ENCODE results near the gene TXLNB. TPM values are rescaled to one million over a fixed set of nuclear protein-coding genes. Genes with fewer than 3 reads are reported as not detected.

TXLNB gene
- total and polyA plus RNA-seq, 2 experiments from 2014 or later: 0.37 to 0.50 TPM

GRCh38 chr6:139337001-139337400 is 45.2 kb upstream of the TXLNB start:
- Histone ChIP-seq H3K27ac (no peak overlapping the region), H4K20me1 (ENCODE audit: insufficient read depth, poor library complexity, severe bottlenecking) (no peaks in the 10 kb centered on the region)
- 87% methylated on average over 2 of the region's 2 CpGs for WGBS (ENCODE audit: low lambda C conversion rate, missing lambda C conversion rate)

DNA sequence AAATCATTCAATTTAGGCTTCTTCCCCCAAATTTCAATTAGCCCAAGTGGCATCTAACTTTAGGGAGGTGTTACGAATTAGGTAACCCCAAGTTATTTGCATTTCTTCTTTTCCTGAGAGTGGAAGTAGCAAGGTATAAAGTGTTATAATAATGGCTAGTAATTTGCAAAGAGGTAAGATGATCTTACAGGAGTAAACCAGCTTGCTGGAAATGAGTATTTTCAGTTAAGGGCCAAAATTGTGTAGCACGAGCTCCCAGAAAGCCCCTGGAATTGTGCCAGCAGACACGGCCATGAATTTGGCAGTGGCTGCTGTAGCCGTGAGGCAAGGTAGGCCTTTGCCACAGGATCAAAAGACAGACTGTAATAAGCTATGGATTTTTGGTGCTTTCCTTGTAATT is 44.7 kb upstream of the TXLNB start:
- no peak overlapping the region for H2AFZ ChIP-seq

More at GRCh38 chr6:139337001-139337400, 45.2 kb upstream of the TXLNB start:
- H3K4me3 ChIP-seq: no peak overlapping the region
- no peaks in the 10 kb centered on the region for H3K36me3 ChIP-seq (replicated peaks; ENCODE audit: insufficient read depth, low read depth)
- no peaks in the 10 kb centered on the region for H3K79me2 ChIP-seq
- H3K27me3 ChIP-seq: no peaks in the 10 kb centered on the region
- TF ChIP-seq EZH2phosphoT487 (IDR thresholded peaks at IDR 0.05; ENCODE audit: low read depth, severe bottlenecking, unreplicated experiment): no peak
- TF ChIP-seq, protein P1, sequence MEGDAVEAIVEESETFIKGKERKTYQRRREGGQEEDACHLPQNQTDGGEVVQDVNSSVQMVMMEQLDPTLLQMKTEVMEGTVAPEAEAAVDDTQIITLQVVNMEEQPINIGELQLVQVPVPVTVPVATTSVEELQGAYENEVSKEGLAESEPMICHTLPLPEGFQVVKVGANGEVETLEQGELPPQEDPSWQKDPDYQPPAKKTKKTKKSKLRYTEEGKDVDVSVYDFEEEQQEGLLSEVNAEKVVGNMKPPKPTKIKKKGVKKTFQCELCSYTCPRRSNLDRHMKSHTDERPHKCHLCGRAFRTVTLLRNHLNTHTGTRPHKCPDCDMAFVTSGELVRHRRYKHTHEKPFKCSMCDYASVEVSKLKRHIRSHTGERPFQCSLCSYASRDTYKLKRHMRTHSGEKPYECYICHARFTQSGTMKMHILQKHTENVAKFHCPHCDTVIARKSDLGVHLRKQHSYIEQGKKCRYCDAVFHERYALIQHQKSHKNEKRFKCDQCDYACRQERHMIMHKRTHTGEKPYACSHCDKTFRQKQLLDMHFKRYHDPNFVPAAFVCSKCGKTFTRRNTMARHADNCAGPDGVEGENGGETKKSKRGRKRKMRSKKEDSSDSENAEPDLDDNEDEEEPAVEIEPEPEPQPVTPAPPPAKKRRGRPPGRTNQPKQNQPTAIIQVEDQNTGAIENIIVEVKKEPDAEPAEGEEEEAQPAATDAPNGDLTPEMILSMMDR (IDR thresholded peaks at IDR 0.05; ENCODE audit: poor library complexity): no peak
- TF ChIP-seq EZH2 (IDR thresholded peaks at IDR 0.05; ENCODE audit: borderline replicate concordance): no peak
- no peak overlapping the region for H3K4me2 ChIP-seq
- no peaks in the 10 kb centered on the region for H3K9me3 ChIP-seq (ENCODE audit: low read depth)
- H3K4me1 ChIP-seq (ENCODE audit: insufficient read depth): no peaks in the 10 kb centered on the region
- H3K9me2 ChIP-seq (replicated peaks; ENCODE audit: insufficient read depth): no peaks in the 10 kb centered on the region
- DNase-seq (ENCODE audit: low spot score): no peak
- H2AFZ ChIP-seq: no peak overlapping the region

DNA sequence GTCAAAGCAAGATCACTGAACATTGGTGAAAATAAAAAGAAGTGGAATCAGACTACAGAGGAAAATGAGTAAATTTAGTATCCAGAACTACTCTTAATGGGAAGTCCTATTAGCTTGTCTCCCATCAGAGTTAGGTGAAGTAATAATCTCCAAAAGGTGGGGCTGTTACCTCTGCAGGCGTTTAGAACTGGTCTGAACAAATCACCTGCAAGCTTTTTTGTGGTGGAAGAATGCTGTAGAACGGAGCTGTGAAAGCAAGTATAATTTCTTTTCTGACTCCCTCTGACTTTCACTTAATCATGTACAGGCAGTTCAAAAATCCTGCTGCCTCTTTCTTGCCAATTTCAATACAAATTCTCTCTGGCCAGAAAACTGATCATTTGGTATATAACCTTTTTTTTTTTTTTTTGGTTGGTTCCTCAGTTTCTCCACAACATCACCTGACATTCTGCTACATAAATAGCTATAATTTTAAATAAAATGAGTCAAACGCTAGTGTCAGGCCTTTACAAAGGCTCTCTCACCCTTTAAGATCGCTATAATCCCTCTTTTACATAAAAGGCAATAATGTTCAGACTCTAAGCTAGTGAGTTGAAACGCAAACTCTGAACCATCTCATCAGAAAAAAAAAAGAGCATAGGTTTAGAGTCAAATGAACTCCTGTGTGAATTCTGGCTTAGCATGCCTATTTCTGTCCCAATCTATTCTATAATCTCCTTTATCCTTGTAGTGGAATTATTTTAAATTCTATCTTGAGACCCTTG is 43.8 kb upstream of the TXLNB start:
- Histone ChIP-seq H3K9me2 (replicated peaks; ENCODE audit: insufficient read depth) (no peaks in the 10 kb centered on the region), H3K9me3 (ENCODE audit: low read depth) (no peaks in the 10 kb centered on the region), H3K27ac (no peak overlapping the region), H3K36me3 (replicated peaks; ENCODE audit: insufficient read depth, low read depth) (no peaks in the 10 kb centered on the region), H4K20me1 (ENCODE audit: insufficient read depth, poor library complexity, severe bottlenecking) (no peaks in the 10 kb centered on the region), H2AFZ (no peak overlapping the region), H3K79me2 (no peaks in the 10 kb centered on the region), H3K4me3 (no peak overlapping the region), H3K4me2 (no peak overlapping the region), H3K4me1 (ENCODE audit: insufficient read depth) (no peaks in the 10 kb centered on the region), H3K27me3 (no peaks in the 10 kb centered on the region)
- no peak for DNase-seq (ENCODE audit: low spot score)
- no peak for TF ChIP-seq EZH2 (IDR thresholded peaks at IDR 0.05; ENCODE audit: borderline replicate concordance)
- 80% methylated on average over 5 of the region's 5 CpGs for WGBS (ENCODE audit: low lambda C conversion rate, missing lambda C conversion rate)

More for the DNA sequence above, 44.7 kb upstream of the TXLNB start:
- Histone ChIP-seq H3K4me1 (ENCODE audit: insufficient read depth) (no peaks in the 10 kb centered on the region), H3K27me3 (no peaks in the 10 kb centered on the region), H3K36me3 (replicated peaks; ENCODE audit: insufficient read depth, low read depth) (no peaks in the 10 kb centered on the region), H3K9me3 (ENCODE audit: low read depth) (no peaks in the 10 kb centered on the region), H4K20me1 (ENCODE audit: insufficient read depth, poor library complexity, severe bottlenecking) (no peaks in the 10 kb centered on the region), H3K79me2 (no peaks in the 10 kb centered on the region), H3K4me3 (no peak overlapping the region), H3K4me2 (no peak overlapping the region), H3K9me2 (replicated peaks; ENCODE audit: insufficient read depth) (no peaks in the 10 kb centered on the region), H3K27ac (no peak overlapping the region)
- DNase-seq (ENCODE audit: low spot score): no peak
- TF ChIP-seq, protein P1 (IDR thresholded peaks at IDR 0.05; ENCODE audit: poor library complexity): no peak
- TF ChIP-seq EZH2phosphoT487 (IDR thresholded peaks at IDR 0.05; ENCODE audit: low read depth, severe bottlenecking, unreplicated experiment) (no peak), EZH2 (IDR thresholded peaks at IDR 0.05; ENCODE audit: borderline replicate concordance) (no peak)
- 72% methylated on average over 4 of the region's 4 CpGs for WGBS (ENCODE audit: low lambda C conversion rate, missing lambda C conversion rate)

DNA sequence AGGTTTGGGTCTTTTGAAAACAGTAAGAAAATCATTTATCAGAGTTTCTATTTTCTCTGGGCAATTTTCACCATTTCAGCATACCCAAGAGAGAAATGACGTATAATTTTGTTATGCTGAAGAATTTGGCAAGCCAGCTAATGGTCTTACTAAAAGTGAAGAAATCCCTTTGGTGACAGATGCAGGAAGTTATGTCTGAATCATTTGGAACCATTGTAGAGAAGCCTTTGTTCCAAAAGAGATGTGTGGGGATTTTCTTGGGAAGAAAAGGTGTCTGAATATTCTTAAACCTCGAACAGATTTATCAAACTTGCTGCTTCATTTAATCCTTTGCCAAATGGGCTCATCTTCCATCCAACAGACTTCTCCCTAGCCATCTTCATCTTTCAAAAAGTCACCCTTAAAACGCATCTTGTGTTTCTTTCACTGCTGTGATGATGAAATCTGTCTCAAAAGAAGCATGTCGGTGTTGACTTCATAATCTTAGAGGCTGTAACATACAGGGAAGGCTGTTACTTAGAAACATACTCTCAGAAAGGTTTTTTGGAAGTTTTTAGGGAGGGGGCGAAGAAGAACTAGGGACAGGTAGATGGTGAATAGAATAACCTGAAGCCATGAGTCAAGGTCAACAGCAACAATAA is 43.1 kb upstream of the TXLNB start:
- no peaks in the 10 kb centered on the region for H3K4me1 ChIP-seq (ENCODE audit: insufficient read depth)
- TF ChIP-seq EZH2phosphoT487 (IDR thresholded peaks at IDR 0.05; ENCODE audit: low read depth, severe bottlenecking, unreplicated experiment): no peak
- no peak overlapping the region for H3K27ac ChIP-seq
- H3K4me3 ChIP-seq: no peak overlapping the region
- no peaks in the 10 kb centered on the region for H3K27me3 ChIP-seq
- WGBS (ENCODE audit: low lambda C conversion rate, missing lambda C conversion rate): 87% methylated on average over 5 of the region's 5 CpGs
- no peak overlapping the region for H2AFZ ChIP-seq
- no peaks in the 10 kb centered on the region for H4K20me1 ChIP-seq (ENCODE audit: insufficient read depth, poor library complexity, severe bottlenecking)
- no peaks in the 10 kb centered on the region for H3K79me2 ChIP-seq
- DNase-seq (ENCODE audit: low spot score): no peak
- no peaks in the 10 kb centered on the region for H3K9me2 ChIP-seq (replicated peaks; ENCODE audit: insufficient read depth)
- H3K36me3 ChIP-seq (replicated peaks; ENCODE audit: insufficient read depth, low read depth): no peaks in the 10 kb centered on the region
- no peak overlapping the region for H3K4me2 ChIP-seq
- no peaks in the 10 kb centered on the region for H3K9me3 ChIP-seq (ENCODE audit: low read depth)

Measured in hepatocyte (in vitro differentiated cells).